PC-9 (cell line): ENCODE results near the gene BMP2K. TPM values are rescaled to one million over a fixed set of nuclear protein-coding genes. Genes with fewer than 3 reads are reported as not detected.

Source experiments
- BruUV-seq: library from RNA; stranded (reverse); fragments of 400-500 nt; replicated peaks from 2 replicates; lab custom pipeline; 2021; lab: Mats Ljungman, UMichigan
- CTCF ChIA-PET: fragments of 300-600 bp; sonication (Branson Sonifier 250); formaldehyde crosslinking; loops from one replicate; lab custom pipeline; 2022; ENCODE audit warnings: antibody characterized with exemption; lab: Charles Lee
- POLR2A ChIA-PET: fragments of 300-600 bp; sonication (Branson Sonifier 250); formaldehyde crosslinking; loops from one replicate; lab custom pipeline; 2022; ENCODE audit warnings: antibody characterized with exemption; ENCODE audit not compliant: unreplicated experiment; lab: Charles Lee
- DNase-seq, 2 experiments: peaks; one replicate each; pipeline versions ENCODE4 v3.0.0 to v3.0.0-alpha.2; 2015 to 2022; ENCODE audit warnings: mixed read lengths in 1 of 2
- H2AFZ ChIP-seq: fragments of 200-600 bp; sonication (generic); 2 replicates; pipeline ENCODE4 v1.8.1; 2017; ENCODE audit warnings: antibody characterized with exemption
- H3F3A ChIP-seq: fragments of 200-600 bp; sonication (generic); 2 replicates; pipeline ENCODE4 v1.8.1; 2017; ENCODE audit warnings: antibody characterized with exemption, mild to moderate bottlenecking, low read depth; ENCODE audit not compliant: insufficient read depth
- H3K27ac ChIP-seq: fragments of 200-600 bp; sonication (generic); 2 replicates; pipeline ENCODE4 v1.6.1; 2016; ENCODE audit warnings: mixed run types
- H3K27me3 ChIP-seq: fragments of 200-600 bp; sonication (generic); 2 replicates; pipeline ENCODE4 v1.6.1; 2016; ENCODE audit warnings: low read depth, mixed run types; ENCODE audit not compliant: insufficient read depth
- H3K36me3 ChIP-seq: fragments of 200-600 bp; sonication (generic); 2 replicates; pipeline ENCODE4 v1.6.1; 2016; ENCODE audit warnings: low read depth, mixed run types
- H3K4me1 ChIP-seq: fragments of 200-600 bp; sonication (generic); replicated peaks from 2 replicates; pipeline ENCODE4 v1.6.1; 2016; ENCODE audit warnings: mixed run types; ENCODE audit not compliant: insufficient read depth
- H3K4me2 ChIP-seq: fragments of 200-600 bp; sonication (generic); 2 replicates; pipeline ENCODE4 v1.6.1; 2017; ENCODE audit warnings: mixed run types
- H3K4me3 ChIP-seq: fragments of 200-600 bp; sonication (generic); 2 replicates; pipeline ENCODE4 v1.6.1; 2016; ENCODE audit warnings: mixed run types
- H3K79me2 ChIP-seq: fragments of 200-600 bp; sonication (generic); 2 replicates; pipeline ENCODE4 v1.6.1; 2017; ENCODE audit warnings: low read depth, mixed run types
- H3K9me2 ChIP-seq: fragments of 200-600 bp; sonication (generic); 2 replicates; pipeline ENCODE4 v1.8.1; 2017; ENCODE audit warnings: mild to moderate bottlenecking; ENCODE audit not compliant: insufficient read depth
- H3K9me3 ChIP-seq: fragments of 200-600 bp; sonication (generic); 2 replicates; pipeline ENCODE4 v1.8.1; 2016; ENCODE audit warnings: low read depth; ENCODE audit not compliant: insufficient read depth
- H4K20me1 ChIP-seq: fragments of 200-600 bp; sonication (generic); 2 replicates; pipeline ENCODE4 v1.8.1; 2017; ENCODE audit not compliant: insufficient read depth
- CTCF ChIP-seq: fragments of 200-600 bp; sonication (generic); conservative IDR thresholded peaks from 2 replicates; pipeline ENCODE4 v1.6.1; 2017; ENCODE audit warnings: mixed run types, antibody characterized with exemption, mild to moderate bottlenecking, moderate library complexity
- EZH2 ChIP-seq: fragments of 200-600 bp; sonication (generic); IDR thresholded peaks from 2 replicates; pipeline ENCODE4 v1.8.0; 2017; ENCODE audit warnings: antibody characterized with exemption, low read depth
- intact Hi-C: fragments of 100-400 bp; cut with micrococcal nuclease; formaldehyde crosslinking; loops from one replicate; pipeline ENCODE4 v1.10.0; 2022; ENCODE audit not compliant: unreplicated experiment
- total RNA-seq: library from RNA; stranded (reverse); gene quantifications from 2 replicates; pipeline ENCODE4 v1.2.3, GENCODE V29; 2021

The BMP2K gene
- total RNA-seq, 1 experiment from 2014 or later = 12.2 TPM

- no peaks in the 10 kb centered on the region for H3F3A ChIP-seq
- H3K9me2 ChIP-seq = no peaks in the 10 kb centered on the region
- intact Hi-C loops = no loop called here
- TF ChIP-seq EZH2 = no peak
- TF ChIP-seq CTCF = no peak
- no peaks in the 10 kb centered on the region for H3K79me2 ChIP-seq
- H3K9me3 ChIP-seq = no peaks in the 10 kb centered on the region
- POLR2A ChIA-PET = no interaction called here
- peak overlapping the region; percentile 72; the same call in 1 of the 2 replicates for H3K4me3 ChIP-seq
- BruUV-seq = TSS peak; percentile 58
- peaks cover 9% of the 10 kb centered on the region for H3K4me1 ChIP-seq
- CTCF ChIA-PET = no interaction called here
- no peaks in the 10 kb centered on the region for H4K20me1 ChIP-seq
- H3K4me2 ChIP-seq = peak overlapping the region; percentile 92
- no peak overlapping the region for H3K27ac ChIP-seq
- no peaks in the 10 kb centered on the region for H3K36me3 ChIP-seq
- no peak for DNase-seq
- no peak overlapping the region for H2AFZ ChIP-seq
- no peaks in the 10 kb centered on the region for H3K27me3 ChIP-seq
Measured at GRCh38 chr4:78937837-78938236, 161.7 kb downstream of the BMP2K start.

- BruUV-seq = no TSS peak
- no peaks in the 10 kb centered on the region for H3F3A ChIP-seq
- TF ChIP-seq CTCF = no peak
- TF ChIP-seq EZH2 = no peak
- no peaks in the 10 kb centered on the region for H4K20me1 ChIP-seq
- H3K4me3 ChIP-seq = peak overlapping the region; percentile 72
- H3K27ac ChIP-seq = no peak overlapping the region
- H3K79me2 ChIP-seq = no peaks in the 10 kb centered on the region
- intact Hi-C loops = no loop called here
- H3K4me1 ChIP-seq = peaks cover 9% of the 10 kb centered on the region
- no peaks in the 10 kb centered on the region for H3K36me3 ChIP-seq
- H3K4me2 ChIP-seq = peak overlapping the region; percentile 92
- ChIA-PET POLR2A (interaction anchor here (0.5 to 0.6 kb wide), 2 partner anchors 14 to 168 kb away, joined by 3 to 5 read pairs; no protein-coding TSS in a partner anchor), CTCF (no interaction called here)
- no peak for DNase-seq
- H3K9me2 ChIP-seq = no peaks in the 10 kb centered on the region
- peak overlapping the region; percentile 78 for H2AFZ ChIP-seq
- H3K9me3 ChIP-seq = no peaks in the 10 kb centered on the region
- H3K27me3 ChIP-seq = no peaks in the 10 kb centered on the region
Measured at GRCh38 chr4:78938474-78938867, 162.3 kb downstream of the BMP2K start.

GRCh38 chr4:78938868-78939666 lies 162.9 kb downstream of the BMP2K start, which contains the start of gene PAQR3:
TSS of gene PAQR3 (minus strand) at chr4:78939438. CDS start at chr4:78939224, 214 bp downstream.
- BruUV-seq = no TSS peak
- H3K9me2 ChIP-seq = no peaks in the 10 kb centered on the region
- H2AFZ ChIP-seq = peak within 1 kb of the TSS; percentile 94
- H4K20me1 ChIP-seq = no peaks in the 10 kb centered on the region
- DNase-seq = peak; percentile 41 to 75
- ChIA-PET POLR2A (interaction anchor here (0.5 to 0.6 kb wide), 8 partner anchors 13 to 1420 kb away, joined by 3 to 11 read pairs (median 6); no protein-coding TSS in a partner anchor), CTCF (interaction anchor here (0.6 kb wide), 1 partner anchor 290 kb away, joined by 13 read pairs; no protein-coding TSS in a partner anchor)
- no peak within 1 kb of the TSS for H3K27ac ChIP-seq
- H3K79me2 ChIP-seq = no peaks in the 10 kb centered on the region
- H3K27me3 ChIP-seq = no peaks in the 10 kb centered on the region
- no peaks in the 10 kb centered on the region for H3F3A ChIP-seq
- TF ChIP-seq CTCF = no peak
- no peak for TF ChIP-seq EZH2
- no peaks in the 10 kb centered on the region for H3K9me3 ChIP-seq
- intact Hi-C loops = no loop called here
- peak within 1 kb of the TSS; percentile 92 for H3K4me2 ChIP-seq
- peaks cover 9% of the 10 kb centered on the region for H3K4me1 ChIP-seq
- peak within 1 kb of the TSS; percentile 72 for H3K4me3 ChIP-seq
- H3K36me3 ChIP-seq = no peaks in the 10 kb centered on the region
